ENCODE results near the gene CSRP1. TPM values are rescaled to one million over a fixed set of nuclear protein-coding genes. Genes with fewer than 3 reads are reported as not detected.

CSRP1 gene
- total and polyA plus RNA-seq, 9 of the 15 experiments (the other 6 are each of a cell fraction or from before 2014, with no cell fraction given), result 6.8 to 39.4 (median 23.7) TPM

GRCh38 chr1:201511941-201512539 lies 5.1 kb upstream of the CSRP1 start (continued):
- TF ChIP-seq CREB1 (IDR thresholded peaks at IDR 0.05) (no peak), CREB1 (CRISPR knock-in tag; IDR thresholded peaks at IDR 0.05) (no peak), XRCC3 (IDR thresholded peaks at IDR 0.05) (no peak), GABPA (tag; conservative IDR thresholded peaks at IDR 0.05; ENCODE audit: low read depth) (peak; percentile 43; the same call in 1 of the 2 replicates), MEF2D (tag; conservative IDR thresholded peaks at IDR 0.05; ENCODE audit: low read depth) (no peak), MAX (CRISPR knock-in tag; IDR thresholded peaks at IDR 0.05) (0 out of 2 replicates have a peak, but pooled peaks have one; percentile 18), EHMT2 (IDR thresholded peaks at IDR 0.05) (no peak), ZNF134 (CRISPR knock-in tag; conservative IDR thresholded peaks at IDR 0.05) (no peak), HCFC1 (IDR thresholded peaks at IDR 0.05; ENCODE audit: low read depth, low read length) (no peak), HEY1 (CRISPR knock-in tag; IDR thresholded peaks at IDR 0.05; ENCODE audit: borderline replicate concordance) (no peak), NFXL1 (CRISPR knock-in tag; IDR thresholded peaks at IDR 0.05) (no peak), GATAD2B (IDR thresholded peaks at IDR 0.05; ENCODE audit: borderline replicate concordance) (no peak)
- TF ChIP-seq, protein P1, sequence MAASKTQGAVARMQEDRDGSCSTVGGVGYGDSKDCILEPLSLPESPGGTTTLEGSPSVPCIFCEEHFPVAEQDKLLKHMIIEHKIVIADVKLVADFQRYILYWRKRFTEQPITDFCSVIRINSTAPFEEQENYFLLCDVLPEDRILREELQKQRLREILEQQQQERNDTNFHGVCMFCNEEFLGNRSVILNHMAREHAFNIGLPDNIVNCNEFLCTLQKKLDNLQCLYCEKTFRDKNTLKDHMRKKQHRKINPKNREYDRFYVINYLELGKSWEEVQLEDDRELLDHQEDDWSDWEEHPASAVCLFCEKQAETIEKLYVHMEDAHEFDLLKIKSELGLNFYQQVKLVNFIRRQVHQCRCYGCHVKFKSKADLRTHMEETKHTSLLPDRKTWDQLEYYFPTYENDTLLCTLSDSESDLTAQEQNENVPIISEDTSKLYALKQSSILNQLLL (CRISPR knock-in tag; IDR thresholded peaks at IDR 0.05; ENCODE audit: borderline replicate concordance), result no peak
- TF ChIP-seq, protein P2, sequence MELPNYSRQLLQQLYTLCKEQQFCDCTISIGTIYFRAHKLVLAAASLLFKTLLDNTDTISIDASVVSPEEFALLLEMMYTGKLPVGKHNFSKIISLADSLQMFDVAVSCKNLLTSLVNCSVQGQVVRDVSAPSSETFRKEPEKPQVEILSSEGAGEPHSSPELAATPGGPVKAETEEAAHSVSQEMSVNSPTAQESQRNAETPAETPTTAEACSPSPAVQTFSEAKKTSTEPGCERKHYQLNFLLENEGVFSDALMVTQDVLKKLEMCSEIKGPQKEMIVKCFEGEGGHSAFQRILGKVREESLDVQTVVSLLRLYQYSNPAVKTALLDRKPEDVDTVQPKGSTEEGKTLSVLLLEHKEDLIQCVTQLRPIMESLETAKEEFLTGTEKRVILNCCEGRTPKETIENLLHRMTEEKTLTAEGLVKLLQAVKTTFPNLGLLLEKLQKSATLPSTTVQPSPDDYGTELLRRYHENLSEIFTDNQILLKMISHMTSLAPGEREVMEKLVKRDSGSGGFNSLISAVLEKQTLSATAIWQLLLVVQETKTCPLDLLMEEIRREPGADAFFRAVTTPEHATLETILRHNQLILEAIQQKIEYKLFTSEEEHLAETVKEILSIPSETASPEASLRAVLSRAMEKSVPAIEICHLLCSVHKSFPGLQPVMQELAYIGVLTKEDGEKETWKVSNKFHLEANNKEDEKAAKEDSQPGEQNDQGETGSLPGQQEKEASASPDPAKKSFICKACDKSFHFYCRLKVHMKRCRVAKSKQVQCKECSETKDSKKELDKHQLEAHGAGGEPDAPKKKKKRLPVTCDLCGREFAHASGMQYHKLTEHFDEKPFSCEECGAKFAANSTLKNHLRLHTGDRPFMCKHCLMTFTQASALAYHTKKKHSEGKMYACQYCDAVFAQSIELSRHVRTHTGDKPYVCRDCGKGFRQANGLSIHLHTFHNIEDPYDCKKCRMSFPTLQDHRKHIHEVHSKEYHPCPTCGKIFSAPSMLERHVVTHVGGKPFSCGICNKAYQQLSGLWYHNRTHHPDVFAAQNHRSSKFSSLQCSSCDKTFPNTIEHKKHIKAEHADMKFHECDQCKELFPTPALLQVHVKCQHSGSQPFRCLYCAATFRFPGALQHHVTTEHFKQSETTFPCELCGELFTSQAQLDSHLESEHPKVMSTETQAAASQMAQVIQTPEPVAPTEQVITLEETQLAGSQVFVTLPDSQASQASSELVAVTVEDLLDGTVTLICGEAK (IDR thresholded peaks at IDR 0.05), result 0 out of 2 replicates have a peak, but pooled peaks have one; percentile 8
- TF ChIP-seq, protein P2 (CRISPR knock-in tag; IDR thresholded peaks at IDR 0.05), result no peak
